Cardiac muscle cell (in vitro differentiated cells and primary cell): Measurements from ENCODE around the gene UMAD1. TPM values are rescaled to one million over a fixed set of nuclear protein-coding genes. Genes with fewer than 3 reads are reported as not detected.

Experiments used
- DNase-seq, 2 donors: peaks; one replicate each; pipeline versions ENCODE4 v3.0.0 to v3.0.0-alpha.2; 2010 to 2017; ENCODE audit warnings: low read depth in 1 of 2, low spot score in 1 of 2
- H3K27ac ChIP-seq: fragments of 200-600 bp; sonication (generic); 2 replicates; pipeline ENCODE4 v1.5.1; 2016
- H3K27me3 ChIP-seq: fragments of 200-600 bp; sonication (generic); 2 replicates; pipeline ENCODE4 v1.6.0; 2016; ENCODE audit warnings: control low read depth
- H3K36me3 ChIP-seq: fragments of 200-600 bp; sonication (generic); 2 replicates; pipeline ENCODE4 v1.5.1; 2016; ENCODE audit warnings: control low read depth
- H3K4me1 ChIP-seq: fragments of 200-600 bp; sonication (generic); 2 replicates; pipeline ENCODE4 v1.8.1; 2017; ENCODE audit warnings: low read depth, mild to moderate bottlenecking, mixed run types
- H3K4me3 ChIP-seq: fragments of 200-600 bp; sonication (generic); 2 replicates; pipeline ENCODE4 v1.5.1; 2016; ENCODE audit warnings: mild to moderate bottlenecking
- H3K9me3 ChIP-seq: fragments of 200-600 bp; sonication (generic); 2 replicates; pipeline ENCODE4 v1.5.1; 2017; ENCODE audit warnings: low read depth, mild to moderate bottlenecking, control low read depth
- polyA plus RNA-seq: library from polyadenylated mRNA; unstranded; fragments of >200 nt; fragmentation: Nextera tagmentation; extraction: Ambion mirVana; gene quantifications from 2 replicates; pipeline ENCODE4 v1.2.1, GENCODE V29; 2016
- total RNA-seq: library from RNA; depleted of rRNA; stranded (reverse); fragments of >200 nt; gene quantifications from 2 replicates; pipeline ENCODE4 v1.2.3, GENCODE V29; 2016
- TF ChIP-seq, protein P1 (sequence below): IDR thresholded peaks from 2 replicates; pipeline ENCODE4 v1.5.1; 2012; ENCODE audit warnings: low read depth, mild to moderate bottlenecking, low read length

UMAD1 gene
- total and polyA plus RNA-seq, 2 experiments from 2014 or later = 8.2 to 12.9 TPM

DNA sequence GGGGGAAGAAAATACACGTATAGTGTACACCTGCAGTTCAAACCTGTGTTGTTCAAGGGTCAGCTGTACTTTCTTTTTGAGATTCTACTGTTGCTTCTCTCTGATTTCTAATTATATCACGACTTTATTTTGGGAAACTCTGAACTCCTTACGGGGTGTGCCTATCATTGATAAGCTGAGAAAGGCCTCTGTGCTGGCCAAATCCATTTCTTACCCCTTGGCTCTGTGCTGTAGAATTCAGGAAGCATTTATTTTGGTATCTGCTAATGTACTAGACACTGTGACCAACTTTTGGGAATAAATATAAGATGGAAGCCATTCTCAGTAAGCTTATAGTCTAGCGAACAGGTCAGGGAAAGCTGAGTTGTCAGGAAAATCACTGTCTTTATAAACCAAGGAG lies 104.7 kb downstream of the UMAD1 start:
- no peak overlapping the region for H3K4me3 ChIP-seq
- TF ChIP-seq, protein P1, sequence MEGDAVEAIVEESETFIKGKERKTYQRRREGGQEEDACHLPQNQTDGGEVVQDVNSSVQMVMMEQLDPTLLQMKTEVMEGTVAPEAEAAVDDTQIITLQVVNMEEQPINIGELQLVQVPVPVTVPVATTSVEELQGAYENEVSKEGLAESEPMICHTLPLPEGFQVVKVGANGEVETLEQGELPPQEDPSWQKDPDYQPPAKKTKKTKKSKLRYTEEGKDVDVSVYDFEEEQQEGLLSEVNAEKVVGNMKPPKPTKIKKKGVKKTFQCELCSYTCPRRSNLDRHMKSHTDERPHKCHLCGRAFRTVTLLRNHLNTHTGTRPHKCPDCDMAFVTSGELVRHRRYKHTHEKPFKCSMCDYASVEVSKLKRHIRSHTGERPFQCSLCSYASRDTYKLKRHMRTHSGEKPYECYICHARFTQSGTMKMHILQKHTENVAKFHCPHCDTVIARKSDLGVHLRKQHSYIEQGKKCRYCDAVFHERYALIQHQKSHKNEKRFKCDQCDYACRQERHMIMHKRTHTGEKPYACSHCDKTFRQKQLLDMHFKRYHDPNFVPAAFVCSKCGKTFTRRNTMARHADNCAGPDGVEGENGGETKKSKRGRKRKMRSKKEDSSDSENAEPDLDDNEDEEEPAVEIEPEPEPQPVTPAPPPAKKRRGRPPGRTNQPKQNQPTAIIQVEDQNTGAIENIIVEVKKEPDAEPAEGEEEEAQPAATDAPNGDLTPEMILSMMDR = no peak
- no peaks in the 10 kb centered on the region for H3K9me3 ChIP-seq
- DNase-seq = no peak
- peak overlapping the region; percentile 76 for H3K27ac ChIP-seq
- H3K36me3 ChIP-seq = no peaks in the 10 kb centered on the region
- H3K27me3 ChIP-seq = no peaks in the 10 kb centered on the region
- peaks cover 22% of the 10 kb centered on the region for H3K4me1 ChIP-seq

DNA sequence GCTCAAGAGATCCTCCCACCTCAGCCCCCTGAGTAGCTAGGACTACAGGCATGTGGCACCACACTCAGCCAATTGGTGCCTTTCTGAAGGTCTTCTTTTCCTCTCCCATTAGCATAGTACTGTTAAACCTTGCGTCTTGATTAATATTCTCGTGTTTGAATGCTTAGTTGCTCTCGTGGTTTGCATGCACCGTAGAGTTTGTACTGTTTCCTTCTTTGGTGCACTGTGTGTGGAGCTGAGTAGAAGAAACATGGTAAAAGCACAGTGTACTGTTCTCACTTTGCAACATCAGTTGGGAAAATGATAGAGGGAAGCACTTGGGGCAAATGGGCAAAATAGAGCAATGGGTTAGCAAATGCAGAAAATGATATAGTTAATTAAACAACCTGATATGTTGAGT lies 105.4 kb downstream of the UMAD1 start:
- TF ChIP-seq, protein P1 = no peak
- H3K4me1 ChIP-seq = peaks cover 22% of the 10 kb centered on the region
- no peaks in the 10 kb centered on the region for H3K9me3 ChIP-seq
- H3K4me3 ChIP-seq = no peak overlapping the region
- no peak for DNase-seq
- H3K27me3 ChIP-seq = no peaks in the 10 kb centered on the region
- no peaks in the 10 kb centered on the region for H3K36me3 ChIP-seq
- H3K27ac ChIP-seq = peak overlapping the region; percentile 76

DNA sequence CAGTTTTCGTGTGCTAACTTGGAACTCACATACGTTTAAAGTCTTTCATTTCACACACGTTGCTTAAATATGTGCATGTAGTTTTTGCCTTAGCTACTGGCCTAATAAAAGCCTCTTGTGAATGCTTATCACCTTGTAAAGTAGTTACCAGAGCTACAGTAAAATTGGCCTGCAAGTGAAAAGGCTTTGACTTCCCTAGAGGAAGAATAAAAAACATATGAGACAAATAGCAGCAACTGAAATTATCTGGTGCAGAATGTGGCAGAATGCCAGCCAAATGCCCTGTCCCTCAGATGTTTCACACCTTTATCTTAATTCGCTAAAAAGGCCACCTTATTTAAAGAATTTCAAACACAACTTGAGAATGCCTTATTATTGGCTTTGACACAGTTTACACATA lies 105.9 kb downstream of the UMAD1 start:
- Histone ChIP-seq H3K36me3 (no peaks in the 10 kb centered on the region), H3K27ac (peak overlapping the region; percentile 76), H3K4me1 (peaks cover 22% of the 10 kb centered on the region), H3K9me3 (no peaks in the 10 kb centered on the region), H3K4me3 (no peak overlapping the region), H3K27me3 (no peaks in the 10 kb centered on the region)
- TF ChIP-seq, protein P1 = no peak
- DNase-seq = peak in 1 of 2 donors; percentile 26

DNA sequence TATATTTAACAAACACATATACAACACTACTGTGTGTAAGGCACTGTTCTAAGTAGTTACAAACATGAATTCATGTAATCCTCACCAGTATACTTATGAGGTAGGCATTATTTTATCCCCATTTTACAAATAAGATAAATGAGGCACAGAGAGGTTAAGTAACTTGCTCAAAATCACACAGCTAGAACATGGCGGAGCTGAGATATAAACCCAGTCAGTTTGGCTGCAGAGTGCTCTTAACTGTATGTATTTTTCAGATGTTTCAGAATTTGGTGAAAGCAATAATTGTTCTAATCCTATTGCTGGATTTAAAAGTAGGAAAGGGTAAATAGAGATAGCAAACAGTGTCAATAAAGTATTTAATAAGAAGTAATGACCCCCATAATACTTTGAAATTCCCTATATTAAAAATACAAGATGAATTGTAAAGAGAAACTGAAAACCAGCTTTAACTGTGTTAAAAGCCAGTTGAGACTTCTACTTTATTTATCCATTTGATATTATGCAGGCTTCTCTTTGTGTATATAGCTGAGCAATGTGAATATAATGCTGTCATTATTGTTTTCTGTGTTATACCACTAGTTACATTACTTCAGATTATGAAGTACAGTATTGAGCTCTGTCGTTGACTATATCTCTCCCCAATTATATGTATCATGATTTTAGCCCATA lies 110.2 kb downstream of the UMAD1 start:
- TF ChIP-seq, protein P1 = no peak
- no peak overlapping the region for H3K4me3 ChIP-seq
- H3K4me1 ChIP-seq = peaks cover 11% of the 10 kb centered on the region
- no peaks in the 10 kb centered on the region for H3K27me3 ChIP-seq
- no peaks in the 10 kb centered on the region for H3K36me3 ChIP-seq
- no peak for DNase-seq
- H3K9me3 ChIP-seq = no peaks in the 10 kb centered on the region
- H3K27ac ChIP-seq = no peak overlapping the region

DNA sequence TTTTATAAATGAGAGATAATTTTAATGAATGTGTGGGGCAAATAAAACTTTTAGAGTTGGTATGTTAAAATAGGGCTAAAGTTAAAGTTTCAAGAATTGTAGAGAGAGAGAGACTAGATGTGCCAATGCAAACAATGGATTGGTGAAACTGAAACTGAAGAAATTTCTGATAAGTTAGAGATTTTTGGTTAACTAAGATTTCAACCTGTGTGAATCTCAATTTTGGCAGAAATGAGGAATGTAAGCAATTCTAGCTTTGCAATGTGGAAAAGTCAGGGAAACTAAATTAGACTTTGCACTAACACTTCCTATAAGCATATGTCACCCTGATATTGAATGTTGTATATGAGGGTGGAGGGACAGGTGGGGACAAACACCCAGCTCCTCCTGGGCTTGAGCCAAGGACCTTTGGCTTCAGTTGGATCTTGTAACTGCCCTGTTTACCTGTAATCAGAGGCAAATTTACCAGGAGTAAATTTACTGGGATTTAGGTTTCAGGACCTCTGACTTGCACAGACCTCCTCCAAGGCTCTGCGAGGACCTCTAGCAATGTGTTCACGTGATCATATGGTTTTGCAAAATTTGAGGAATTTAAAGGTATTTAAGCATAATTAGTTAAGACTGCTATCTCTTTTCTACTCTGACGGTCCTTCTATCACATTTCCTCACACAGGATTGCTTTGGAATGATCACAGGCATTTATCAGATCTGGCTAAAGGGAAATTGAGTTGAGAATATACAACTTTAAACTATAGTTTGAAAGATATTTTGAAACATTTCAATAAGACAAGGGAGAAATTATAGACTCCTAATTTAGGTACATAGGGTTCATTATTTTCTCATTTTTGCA lies 110.9 kb downstream of the UMAD1 start:
- Histone ChIP-seq H3K4me3 (no peak overlapping the region), H3K36me3 (no peaks in the 10 kb centered on the region), H3K27me3 (no peaks in the 10 kb centered on the region), H3K4me1 (peaks cover 3% of the 10 kb centered on the region), H3K9me3 (no peaks in the 10 kb centered on the region), H3K27ac (no peak overlapping the region)
- DNase-seq = no peak
- TF ChIP-seq, protein P1 = no peak
